Type B pancreatic cell (in vitro differentiated cells): ENCODE measurements around the gene FRAS1. TPM values are rescaled to one million over a fixed set of nuclear protein-coding genes. Genes with fewer than 3 reads are reported as not detected.

Experiments used
- DNase-seq: peaks from one replicate; pipeline ENCODE4 v3.0.0; 2021; ENCODE audit warnings: mixed read lengths; ENCODE audit not compliant: unreplicated experiment; ENCODE audit errors: extremely low spot score
- H3K27ac Mint-ChIP-seq: 2 replicates; pipeline ENCODE4 v1.8.0; 2021; ENCODE audit warnings: mild to moderate bottlenecking, mixed read lengths
- H3K27me3 Mint-ChIP-seq: 2 replicates; pipeline ENCODE4 v1.8.0; 2021; ENCODE audit warnings: mixed read lengths
- H3K36me3 Mint-ChIP-seq: 2 replicates; pipeline ENCODE4 v1.8.0; 2021; ENCODE audit warnings: mixed read lengths
- H3K4me1 Mint-ChIP-seq: one replicate; pipeline ENCODE4 v1.8.0; 2021; ENCODE audit warnings: mixed read lengths; ENCODE audit not compliant: unreplicated experiment
- H3K4me3 Mint-ChIP-seq: 2 replicates; pipeline ENCODE4 v1.8.0; 2021; ENCODE audit warnings: mild to moderate bottlenecking, mixed read lengths
- H3K9me3 Mint-ChIP-seq: 2 replicates; pipeline ENCODE4 v1.8.0; 2021; ENCODE audit warnings: mixed read lengths
- total RNA-seq: library from RNA; stranded (reverse); gene quantifications from 2 replicates; pipeline ENCODE4 v1.2.1, GENCODE V29; 2021; ENCODE audit warnings: low replicate concordance
- TF ChIP-seq, protein P1 (sequence below): fragments of 200-600 bp; sonication (generic); conservative IDR thresholded peaks from 2 replicates; pipeline ENCODE4 v1.5.0; 2021; ENCODE audit warnings: antibody characterized with exemption, mild to moderate bottlenecking

Gene FRAS1
- total RNA-seq, 1 donor from 2014 or later: 37.7 TPM

DNA sequence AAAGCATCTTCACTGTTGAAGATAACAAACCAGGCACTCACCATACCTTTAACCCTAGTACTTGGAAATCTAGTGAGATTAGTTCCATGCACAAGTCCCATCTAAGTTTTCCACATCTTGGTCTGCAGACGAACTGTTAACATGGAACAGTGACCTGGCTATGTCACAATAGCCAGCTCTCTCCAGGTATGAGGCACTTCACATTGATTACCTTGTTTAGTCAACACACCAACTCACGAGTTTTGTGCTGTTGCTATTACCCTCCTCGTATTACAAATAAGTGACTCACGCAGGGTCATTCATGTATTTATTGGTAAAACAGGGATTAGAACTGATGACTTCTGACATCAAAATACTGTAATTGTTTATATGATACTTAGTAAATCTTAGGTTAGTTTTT, 36.4 kb upstream of the FRAS1 start:
- peaks cover 3% of the 10 kb centered on the region for H3K9me3 Mint-ChIP-seq
- TF ChIP-seq, protein P1, sequence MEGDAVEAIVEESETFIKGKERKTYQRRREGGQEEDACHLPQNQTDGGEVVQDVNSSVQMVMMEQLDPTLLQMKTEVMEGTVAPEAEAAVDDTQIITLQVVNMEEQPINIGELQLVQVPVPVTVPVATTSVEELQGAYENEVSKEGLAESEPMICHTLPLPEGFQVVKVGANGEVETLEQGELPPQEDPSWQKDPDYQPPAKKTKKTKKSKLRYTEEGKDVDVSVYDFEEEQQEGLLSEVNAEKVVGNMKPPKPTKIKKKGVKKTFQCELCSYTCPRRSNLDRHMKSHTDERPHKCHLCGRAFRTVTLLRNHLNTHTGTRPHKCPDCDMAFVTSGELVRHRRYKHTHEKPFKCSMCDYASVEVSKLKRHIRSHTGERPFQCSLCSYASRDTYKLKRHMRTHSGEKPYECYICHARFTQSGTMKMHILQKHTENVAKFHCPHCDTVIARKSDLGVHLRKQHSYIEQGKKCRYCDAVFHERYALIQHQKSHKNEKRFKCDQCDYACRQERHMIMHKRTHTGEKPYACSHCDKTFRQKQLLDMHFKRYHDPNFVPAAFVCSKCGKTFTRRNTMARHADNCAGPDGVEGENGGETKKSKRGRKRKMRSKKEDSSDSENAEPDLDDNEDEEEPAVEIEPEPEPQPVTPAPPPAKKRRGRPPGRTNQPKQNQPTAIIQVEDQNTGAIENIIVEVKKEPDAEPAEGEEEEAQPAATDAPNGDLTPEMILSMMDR: no peak
- peaks cover 3% of the 10 kb centered on the region for H3K36me3 Mint-ChIP-seq
- peaks cover 9% of the 10 kb centered on the region for H3K4me1 Mint-ChIP-seq
- peaks cover 2% of the 10 kb centered on the region for H3K27me3 Mint-ChIP-seq
- no peak overlapping the region for H3K4me3 Mint-ChIP-seq
- H3K27ac Mint-ChIP-seq: no peak overlapping the region
- no peak for DNase-seq

DNA sequence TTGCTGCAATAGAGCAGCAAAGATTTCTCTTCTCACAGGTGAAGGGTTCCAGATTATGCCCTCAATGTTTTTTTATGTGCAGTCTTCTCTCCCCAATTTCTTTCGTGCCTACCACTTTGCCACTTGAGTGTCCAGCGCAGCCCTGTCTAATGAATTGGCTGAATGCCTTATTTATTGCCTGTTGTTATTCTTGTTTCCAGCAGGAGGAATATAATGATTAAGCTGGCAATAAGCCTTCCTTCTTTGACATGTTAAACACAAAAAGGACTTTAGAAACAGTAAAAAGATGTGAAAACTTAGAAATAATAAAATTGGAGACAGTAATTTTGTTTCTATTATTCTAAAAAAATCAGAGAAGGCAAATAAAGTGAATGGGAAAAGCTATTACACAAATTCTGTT, 34.6 kb upstream of the FRAS1 start:
- TF ChIP-seq, protein P1: no peak
- Mint-ChIP-seq H3K4me3 (no peak overlapping the region), H3K36me3 (peaks cover 4% of the 10 kb centered on the region), H3K9me3 (peaks cover 4% of the 10 kb centered on the region), H3K27me3 (peaks cover 3% of the 10 kb centered on the region), H3K4me1 (peaks cover 9% of the 10 kb centered on the region), H3K27ac (no peak overlapping the region)
- DNase-seq: no peak

DNA sequence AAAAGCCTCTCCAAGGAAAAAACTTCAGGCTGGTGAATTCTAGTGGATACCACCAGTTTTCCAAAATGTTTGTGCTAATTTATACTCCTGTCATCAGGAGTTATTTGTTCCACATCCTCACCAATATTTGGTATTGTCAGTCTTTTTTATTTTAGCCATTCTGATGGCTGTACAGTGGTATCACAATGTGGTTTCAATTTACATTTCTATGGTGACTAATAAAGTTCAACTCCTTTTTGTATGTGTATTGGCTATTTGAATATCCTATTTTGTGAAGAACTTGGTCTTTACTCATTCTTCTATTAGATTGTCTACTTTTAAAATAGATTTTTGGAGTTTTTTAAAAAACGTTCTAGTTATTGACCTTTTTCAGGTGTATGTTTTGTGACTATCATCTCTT, 33.0 kb upstream of the FRAS1 start:
- peaks cover 3% of the 10 kb centered on the region for H3K27me3 Mint-ChIP-seq
- no peak for DNase-seq
- TF ChIP-seq, protein P1: no peak
- no peak overlapping the region for H3K27ac Mint-ChIP-seq
- peaks cover 4% of the 10 kb centered on the region for H3K9me3 Mint-ChIP-seq
- H3K4me1 Mint-ChIP-seq: no peaks in the 10 kb centered on the region
- H3K36me3 Mint-ChIP-seq: peaks cover 4% of the 10 kb centered on the region
- H3K4me3 Mint-ChIP-seq: no peak overlapping the region

DNA sequence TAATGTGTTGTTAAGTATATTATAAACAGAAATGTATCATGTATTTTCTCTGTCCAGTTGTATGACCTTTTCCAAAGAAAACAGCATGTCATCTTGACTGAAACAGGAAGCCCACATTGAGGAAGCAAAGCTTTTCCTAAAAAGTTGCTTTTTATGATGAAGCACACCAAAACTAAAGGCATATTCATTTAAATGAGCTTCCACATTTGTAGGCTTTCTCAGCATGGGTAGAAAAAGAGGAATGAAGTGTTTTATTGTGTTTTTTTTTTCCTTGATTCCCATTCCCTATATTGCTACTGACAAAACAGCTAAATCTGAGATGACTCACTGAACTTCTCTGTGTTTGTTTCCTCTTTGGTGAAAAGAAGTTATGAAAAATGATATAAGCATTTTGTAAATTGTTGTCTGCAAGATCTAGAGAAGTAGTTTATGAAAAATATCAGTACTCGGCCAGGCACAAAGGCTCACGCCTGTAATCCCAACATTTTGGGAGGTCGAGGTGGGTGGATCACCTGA, 32.5 kb upstream of the FRAS1 start:
- Mint-ChIP-seq H3K27me3 (peaks cover 3% of the 10 kb centered on the region), H3K4me3 (no peak overlapping the region), H3K9me3 (peaks cover 4% of the 10 kb centered on the region), H3K36me3 (peaks cover 4% of the 10 kb centered on the region), H3K4me1 (no peaks in the 10 kb centered on the region), H3K27ac (no peak overlapping the region)
- TF ChIP-seq, protein P1: no peak
- DNase-seq: no peak

DNA sequence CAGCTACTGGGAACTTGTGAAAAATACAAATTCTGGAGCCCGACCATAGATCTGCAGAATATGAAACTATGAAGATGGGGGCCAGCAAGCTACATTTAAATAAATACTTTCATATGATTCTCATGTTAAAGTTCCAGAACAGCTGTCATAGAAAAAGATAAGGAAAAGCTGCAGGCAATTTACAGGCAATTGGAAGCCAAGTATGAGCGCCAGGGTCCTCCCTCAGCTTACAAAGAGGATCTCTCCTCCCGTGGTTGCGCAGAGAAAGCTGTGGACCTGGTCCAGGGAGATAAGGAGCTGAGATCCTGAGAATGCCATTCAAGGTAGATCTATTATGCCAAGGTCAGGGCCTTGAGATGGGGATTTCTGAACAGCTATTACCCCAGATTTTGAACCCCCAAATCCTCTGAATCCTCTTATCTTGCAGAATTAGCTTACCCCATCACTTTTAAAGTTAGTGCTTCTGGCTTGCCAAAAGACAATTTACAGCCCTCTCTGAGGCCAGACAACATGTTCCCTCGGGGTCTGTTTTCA, 25.6 kb upstream of the FRAS1 start:
- no peak for DNase-seq
- H3K4me3 Mint-ChIP-seq: no peak overlapping the region
- H3K4me1 Mint-ChIP-seq: no peaks in the 10 kb centered on the region
- no peak overlapping the region for H3K27ac Mint-ChIP-seq
- no peaks in the 10 kb centered on the region for H3K27me3 Mint-ChIP-seq
- H3K9me3 Mint-ChIP-seq: no peaks in the 10 kb centered on the region
- TF ChIP-seq, protein P1: no peak
- no peaks in the 10 kb centered on the region for H3K36me3 Mint-ChIP-seq
